Activated naive CD4-positive, alpha-beta T cell treated with anti-CD3 and anti-CD28 coated beads for 36 hours (primary cell): ENCODE data around the gene PATL2. TPM values are rescaled to one million over a fixed set of nuclear protein-coding genes. Genes with fewer than 3 reads are reported as not detected.

Experiments
- CTCF ChIA-PET: fragments of 350-600 bp; sonication (Branson Sonifier 250); formaldehyde crosslinking; loops from one replicate; lab custom pipeline; 2021; ENCODE audit warnings: antibody characterized with exemption; lab: Charles Lee
- DNase-seq: peaks from one replicate; pipeline ENCODE4 v3.0.0-alpha.2; 2020
- H3K27ac Mint-ChIP-seq: one replicate; pipeline ENCODE4 v1.8.0; 2021; ENCODE audit warnings: mild to moderate bottlenecking, mixed read lengths
- H3K27me3 Mint-ChIP-seq: one replicate; pipeline ENCODE4 v1.8.0; 2021; ENCODE audit warnings: low read depth, mixed read lengths
- H3K36me3 Mint-ChIP-seq: one replicate; pipeline ENCODE4 v1.8.0; 2021; ENCODE audit warnings: low read depth, mixed read lengths
- H3K4me1 Mint-ChIP-seq: one replicate; pipeline ENCODE4 v1.8.0; 2021; ENCODE audit warnings: low read depth, mixed read lengths
- H3K4me3 Mint-ChIP-seq: one replicate; pipeline ENCODE4 v1.8.0; 2021; ENCODE audit warnings: mild to moderate bottlenecking, moderate library complexity, mixed read lengths
- H3K9me3 Mint-ChIP-seq: one replicate; pipeline ENCODE4 v1.8.0; 2021; ENCODE audit warnings: mixed read lengths
- intact Hi-C: fragments of 100-400 bp; cut with micrococcal nuclease; formaldehyde crosslinking; loops from one replicate; pipeline ENCODE4 v1.15.1; 2023
- total RNA-seq, 2 experiments: library from RNA; stranded (reverse); gene quantifications; one replicate each; pipeline ENCODE4 v1.2.3, GENCODE V29; 2021

Gene PATL2
- total RNA-seq, 2 experiments from 2014 or later = 6.1 to 6.3 TPM

GRCh38 chr15:44718927-44719292 lies 7.8 kb upstream of the PATL2 start:
- CTCF ChIA-PET = interaction anchor here (0.6 to 14.8 kb wide), 5 partner anchors 8 to 67 kb away, joined by 3 to 200 read pairs (median 6); partner anchors contain the start of genes PATL2, SPG11 and TRIM69
- DNase-seq = peak; percentile 32
- Mint-ChIP-seq H3K4me3 (peak overlapping the region; percentile 58), H3K27me3 (no peaks in the 10 kb centered on the region), H3K36me3 (peaks cover 58% of the 10 kb centered on the region), H3K27ac (peak overlapping the region; percentile 100), H3K9me3 (no peaks in the 10 kb centered on the region), H3K4me1 (peaks cover 83% of the 10 kb centered on the region)
- intact Hi-C loops = loop anchor here (1.0 to 10.0 kb wide), 5 partner anchors 8 to 894 kb away; partner anchors contain the start of genes B2M, MFAP1, PATL2 and SPG11

DNA sequence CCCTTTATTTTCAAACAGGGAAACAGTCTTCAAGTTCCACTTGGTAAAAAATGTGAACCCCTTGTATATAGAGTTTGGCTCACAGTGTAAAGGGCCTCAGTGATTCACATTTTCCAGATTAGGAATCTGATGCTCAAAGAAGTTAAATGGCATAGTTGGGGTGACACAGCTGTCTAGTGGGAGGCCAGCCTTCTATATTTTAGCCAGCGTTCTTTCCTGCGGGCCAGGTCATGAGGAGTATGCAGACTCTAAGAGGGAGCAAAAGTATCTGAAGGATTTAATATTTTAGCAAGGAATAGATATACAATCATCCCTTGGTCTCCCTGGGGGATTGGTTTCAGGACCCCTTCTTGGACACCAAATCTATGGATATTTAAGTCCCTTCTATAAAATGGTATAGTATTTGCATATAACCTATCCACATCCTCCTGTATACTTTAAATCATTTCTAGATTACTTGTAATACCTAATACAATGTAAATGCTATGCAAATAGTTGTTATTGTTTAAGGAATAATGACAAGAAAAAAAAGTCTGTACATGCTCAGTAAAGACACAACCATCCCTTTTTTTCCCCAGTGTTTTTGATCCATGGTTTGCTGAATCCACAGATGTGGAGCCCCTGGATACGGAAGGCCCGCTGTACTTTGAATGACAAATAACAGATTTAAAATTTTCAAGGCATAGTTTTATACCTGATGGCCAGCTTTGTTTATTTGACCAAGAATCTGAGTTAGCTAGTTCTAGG lies 7.2 kb upstream of the PATL2 start:
- peak overlapping the region; percentile 58 for H3K4me3 Mint-ChIP-seq
- intact Hi-C loops = loop anchor here (2.0 to 10.0 kb wide), 3 partner anchors 16 to 894 kb away; partner anchors contain the start of genes MFAP1, SPG11 and WDR76
- H3K9me3 Mint-ChIP-seq = no peaks in the 10 kb centered on the region
- CTCF ChIA-PET = interaction anchor here (0.6 to 14.8 kb wide), 8 partner anchors 8 to 141 kb away, joined by 3 to 200 read pairs (median 4); partner anchors contain the start of genes PATL2, SPG11 and TRIM69
- peaks cover 78% of the 10 kb centered on the region for H3K4me1 Mint-ChIP-seq
- peak overlapping the region; percentile 100 for H3K27ac Mint-ChIP-seq
- H3K27me3 Mint-ChIP-seq = no peaks in the 10 kb centered on the region
- H3K36me3 Mint-ChIP-seq = peaks cover 63% of the 10 kb centered on the region
- DNase-seq = peak; percentile 28

DNA sequence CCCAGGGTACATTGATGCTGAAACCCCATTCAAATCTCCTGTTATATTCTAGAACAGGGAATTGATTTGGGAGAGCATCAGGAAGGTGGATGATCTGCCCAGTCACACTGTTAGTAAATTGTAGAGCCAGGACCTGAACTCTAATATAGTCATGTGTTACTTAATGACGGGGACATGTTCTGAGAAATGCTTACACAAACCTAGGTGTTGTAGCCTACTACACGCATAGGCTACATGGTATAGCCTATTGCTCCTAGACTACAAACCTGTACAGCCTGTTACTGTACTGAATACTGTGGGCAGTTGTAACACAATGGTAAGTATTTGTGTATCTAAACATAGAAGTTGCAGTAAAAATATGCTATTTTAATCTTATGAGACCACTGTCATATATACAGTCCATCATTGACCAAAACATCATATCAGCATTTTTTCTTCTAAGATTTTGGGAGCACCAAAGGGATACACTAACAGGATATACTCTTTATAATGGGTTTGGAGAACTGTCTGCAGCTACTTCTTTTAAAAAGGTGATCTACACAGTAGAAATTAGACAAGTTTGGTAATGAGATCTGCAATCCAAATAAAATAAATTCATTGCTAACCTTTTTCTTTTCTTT lies 6.0 kb upstream of the PATL2 start:
- peaks cover 74% of the 10 kb centered on the region for H3K36me3 Mint-ChIP-seq
- peak overlapping the region; percentile 99 for H3K4me3 Mint-ChIP-seq
- no peaks in the 10 kb centered on the region for H3K27me3 Mint-ChIP-seq
- CTCF ChIA-PET = interaction anchor here (1.0 to 14.8 kb wide), 5 partner anchors 9 to 52 kb away, joined by 3 to 200 read pairs (median 5); partner anchors contain the start of genes SPG11 and TRIM69
- intact Hi-C loops = loop anchor here (10.0 kb wide), 1 partner anchor 892 kb away; the partner anchor contains the start of genes MFAP1 and WDR76
- no peaks in the 10 kb centered on the region for H3K9me3 Mint-ChIP-seq
- DNase-seq = no peak
- peaks cover 74% of the 10 kb centered on the region for H3K4me1 Mint-ChIP-seq
- peak overlapping the region; percentile 100 for H3K27ac Mint-ChIP-seq

DNA sequence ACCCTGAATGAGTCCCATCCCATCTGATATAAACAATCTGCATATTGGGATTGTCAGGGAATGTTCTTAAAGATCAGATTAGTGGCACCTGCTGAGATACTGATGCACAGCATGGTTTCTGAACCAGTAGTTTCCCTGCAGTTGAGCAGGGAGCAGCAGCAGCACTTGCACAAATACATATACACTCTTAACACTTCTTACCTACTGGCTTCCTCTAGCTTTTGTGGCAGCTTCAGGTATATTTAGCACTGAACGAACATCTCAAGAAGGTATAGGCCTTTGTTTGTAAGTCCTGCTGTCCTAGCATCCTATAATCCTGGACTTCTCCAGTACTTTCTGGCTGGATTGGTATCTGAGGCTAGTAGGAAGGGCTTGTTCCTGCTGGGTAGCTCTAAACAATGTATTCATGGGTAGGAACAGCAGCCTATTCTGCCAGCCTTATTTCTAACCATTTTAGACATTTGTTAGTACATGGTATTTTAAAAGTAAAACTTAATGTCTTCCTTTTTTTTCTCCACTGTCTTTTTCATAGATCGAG lies 4.7 kb upstream of the PATL2 start:
- Mint-ChIP-seq H3K36me3 (peaks cover 83% of the 10 kb centered on the region), H3K4me3 (peak overlapping the region; percentile 99), H3K27ac (peak overlapping the region; percentile 100), H3K9me3 (no peaks in the 10 kb centered on the region), H3K4me1 (peaks cover 64% of the 10 kb centered on the region), H3K27me3 (peaks cover 3% of the 10 kb centered on the region)
- CTCF ChIA-PET = interaction anchor here (0.6 to 14.8 kb wide), 5 partner anchors 14 to 113 kb away, joined by 4 to 200 read pairs (median 110); partner anchors contain the start of genes SPG11 and TRIM69
- no peak for DNase-seq
- intact Hi-C loops = loop anchor here (10.0 kb wide), 1 partner anchor 891 kb away; the partner anchor contains the start of genes MFAP1 and WDR76

- intact Hi-C loops = loop anchor here (10.0 kb wide), 1 partner anchor 890 kb away; the partner anchor contains the start of genes MFAP1 and WDR76
- peaks cover 3% of the 10 kb centered on the region for H3K27me3 Mint-ChIP-seq
- peak; percentile 32 for DNase-seq
- peak overlapping the region; percentile 100 for H3K27ac Mint-ChIP-seq
- peak overlapping the region; percentile 99 for H3K4me3 Mint-ChIP-seq
- H3K4me1 Mint-ChIP-seq = peaks cover 58% of the 10 kb centered on the region
- no peaks in the 10 kb centered on the region for H3K9me3 Mint-ChIP-seq
- H3K36me3 Mint-ChIP-seq = peaks cover 79% of the 10 kb centered on the region
- CTCF ChIA-PET = interaction anchor here (0.6 to 14.8 kb wide), 6 partner anchors 7 to 113 kb away, joined by 4 to 200 read pairs (median 63); partner anchors contain the start of genes SPG11 and TRIM69
Observed at GRCh38 chr15:44715142-44715796, 4.1 kb upstream of the PATL2 start.

DNA sequence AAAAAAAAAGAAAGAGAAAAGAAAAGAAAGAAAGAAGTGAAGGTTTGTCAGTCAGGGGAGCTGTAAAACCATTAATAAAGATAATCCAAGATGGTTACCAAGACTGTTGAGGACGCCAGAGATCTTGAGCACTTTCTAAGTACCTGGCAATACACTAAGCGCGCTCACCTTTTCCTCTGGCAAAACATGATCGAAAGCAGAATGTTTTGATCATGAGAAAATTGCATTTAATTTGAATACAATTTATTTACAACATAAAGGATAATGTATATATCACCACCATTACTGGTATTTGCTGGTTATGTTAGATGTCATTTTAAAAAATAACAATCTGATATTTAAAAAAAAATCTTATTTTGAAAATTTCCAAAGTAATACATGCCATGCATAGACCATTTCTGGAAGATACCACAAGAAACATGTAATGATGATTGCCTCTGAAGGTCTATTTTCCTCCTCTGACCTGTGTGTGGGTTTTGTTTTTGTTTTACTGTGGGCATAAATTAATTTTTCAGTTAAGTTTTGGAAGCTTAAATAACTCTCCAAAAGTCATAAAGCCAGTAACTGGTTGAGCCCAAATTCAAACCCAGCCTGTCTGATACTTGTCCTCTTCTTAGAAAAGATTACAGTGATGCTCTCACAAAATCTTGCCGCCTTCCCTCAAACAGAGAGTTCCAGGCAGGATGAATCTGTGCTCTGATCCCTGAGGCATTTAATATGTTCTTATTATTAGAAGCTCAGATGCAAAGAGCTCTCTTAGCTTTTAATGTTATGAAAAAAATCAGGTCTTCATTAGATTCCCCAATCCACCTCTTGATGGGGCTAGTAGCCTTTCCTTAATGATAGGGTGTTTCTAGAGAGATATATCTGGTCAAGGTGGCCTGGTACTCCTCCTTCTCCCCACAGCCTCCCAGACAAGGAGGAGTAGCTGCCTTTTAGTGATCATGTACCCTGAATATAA lies 2.2 kb upstream of the PATL2 start:
- peaks cover 80% of the 10 kb centered on the region for H3K36me3 Mint-ChIP-seq

GRCh38 chr15:44712346-44713005 lies 1.4 kb upstream of the PATL2 start:
- peak; percentile 77 for DNase-seq
- Mint-ChIP-seq H3K4me3 (peak overlapping the region; percentile 99), H3K27me3 (peaks cover 3% of the 10 kb centered on the region), H3K4me1 (peaks cover 44% of the 10 kb centered on the region), H3K36me3 (peaks cover 72% of the 10 kb centered on the region), H3K27ac (peak overlapping the region; percentile 100), H3K9me3 (no peaks in the 10 kb centered on the region)
- CTCF ChIA-PET = interaction anchor here (0.8 to 14.8 kb wide), 7 partner anchors 10 to 888 kb away, joined by 3 to 200 read pairs (median 16); partner anchors contain the start of genes MFAP1, SPG11 and TRIM69
- intact Hi-C loops = loop anchor here (1.0 to 10.0 kb wide), 3 partner anchors 24 to 888 kb away; partner anchors contain the start of genes EIF3J, MFAP1, TRIM69 and WDR76

More for the DNA sequence above, 2.2 kb upstream of the PATL2 start:
- Mint-ChIP-seq H3K27me3 (peaks cover 3% of the 10 kb centered on the region), H3K4me3 (peak overlapping the region; percentile 99), H3K4me1 (peaks cover 52% of the 10 kb centered on the region), H3K27ac (peak overlapping the region; percentile 100), H3K9me3 (no peaks in the 10 kb centered on the region)
- CTCF ChIA-PET = interaction anchor here (0.6 to 14.8 kb wide), 7 partner anchors 9 to 889 kb away, joined by 3 to 200 read pairs (median 16); partner anchors contain the start of genes MFAP1, SPG11 and TRIM69
- intact Hi-C loops = loop anchor here (1.0 to 10.0 kb wide), 3 partner anchors 23 to 888 kb away; partner anchors contain the start of genes EIF3J, MFAP1, TRIM69 and WDR76
- no peak for DNase-seq

- DNase-seq = peak; percentile 56
- H3K4me3 Mint-ChIP-seq = peak overlapping the region; percentile 99
- peak overlapping the region; percentile 100 for H3K27ac Mint-ChIP-seq
- CTCF ChIA-PET = interaction anchor here (0.8 to 14.8 kb wide), 10 partner anchors 11 to 887 kb away, joined by 3 to 200 read pairs (median 10); partner anchors contain the start of genes MFAP1, SPG11 and TRIM69
- no peaks in the 10 kb centered on the region for H3K9me3 Mint-ChIP-seq
- peaks cover 3% of the 10 kb centered on the region for H3K27me3 Mint-ChIP-seq
- intact Hi-C loops = loop anchor here (1.0 to 10.0 kb wide), 8 partner anchors 7 to 887 kb away; partner anchors contain the start of genes EIF3J, GOLM2, MFAP1 and SPG11
- peaks cover 66% of the 10 kb centered on the region for H3K36me3 Mint-ChIP-seq
- H3K4me1 Mint-ChIP-seq = peaks cover 38% of the 10 kb centered on the region
Observed at GRCh38 chr15:44711743-44712345, 721 bp upstream of the PATL2 start.

GRCh38 chr15:44710236-44711095 lies 657 bp downstream of the PATL2 start:
- Mint-ChIP-seq H3K4me1 (peaks cover 29% of the 10 kb centered on the region), H3K27me3 (peaks cover 3% of the 10 kb centered on the region), H3K27ac (peak overlapping the region; percentile 100), H3K36me3 (peaks cover 52% of the 10 kb centered on the region), H3K9me3 (no peaks in the 10 kb centered on the region), H3K4me3 (peak overlapping the region; percentile 99)
- CTCF ChIA-PET = interaction anchor here (0.6 to 14.8 kb wide), 17 partner anchors 8 to 132 kb away, joined by 3 to 200 read pairs (median 6); partner anchors contain the start of genes SPG11 and TRIM69
- intact Hi-C loops = loop anchor here (1.0 to 10.0 kb wide), 12 partner anchors 9 to 886 kb away; partner anchors contain the start of genes EIF3J, GOLM2, MFAP1 and SPG11
- DNase-seq = peak; percentile 69
